ENCODE data around the gene NTN1. TPM values are rescaled to one million over a fixed set of nuclear protein-coding genes. Genes with fewer than 3 reads are reported as not detected.
A peak's percentile ranks its signal among the peaks of the same experiment; 100 is the strongest.

NTN1 gene
- total and polyA plus RNA-seq, 7 donors = 0.38 to 2.1 (median 0.85) TPM

- DNase-seq (no peak), ATAC-seq (no peak)
- no peaks in the 10 kb centered on the region for H3K9me3 ChIP-seq
- WGBS, 3 donors = 86 to 89% (median 87%) methylated on average over 27 of the region's 27 CpGs
- no peaks in the 10 kb centered on the region for H3K4me1 ChIP-seq
- no peaks in the 10 kb centered on the region for H3K27me3 ChIP-seq (ENCODE audit: insufficient read depth in 3 of 3, low read length in 2 of 3)
- TF ChIP-seq CTCF (IDR thresholded peaks at IDR 0.05) = no peak
- no peak overlapping the region for H3K4me3 ChIP-seq
- no peaks in the 10 kb centered on the region for H3K36me3 ChIP-seq (ENCODE audit: insufficient read depth in 1 of 2, low read depth in 1 of 2)
- no peak overlapping the region for H3K27ac ChIP-seq
- intact Hi-C loops (cut with DNase I) = no loop called here
These were observed 33.0 kb downstream of the NTN1 start for GRCh38 chr17:9054126-9054975.

- no peak for DNase-seq
- intact Hi-C loops (cut with DNase I) = no loop called here
- Histone ChIP-seq H3K27ac (no peak overlapping the region), H3K27me3 (ENCODE audit: insufficient read depth in 3 of 3, low read length in 2 of 3) (no peaks in the 10 kb centered on the region), H3K9me3 (no peaks in the 10 kb centered on the region), H3K4me3 (no peak overlapping the region), H3K4me1 (no peaks in the 10 kb centered on the region), H3K36me3 (ENCODE audit: insufficient read depth in 1 of 2, low read depth in 1 of 2) (no peaks in the 10 kb centered on the region)
- TF ChIP-seq CTCF (IDR thresholded peaks at IDR 0.05) = no peak
- WGBS, 3 donors = 93 to 94% (median 94%) methylated on average over 4 of the region's 4 CpGs
- ATAC-seq = no peak
These were observed 34.0 kb downstream of the NTN1 start for GRCh38 chr17:9055281-9055680.

GRCh38 chr17:9056566-9056965 lies 35.3 kb downstream of the NTN1 start:
- intact Hi-C loops (cut with DNase I) = no loop called here
- H3K27ac ChIP-seq = no peak overlapping the region
- H3K27me3 ChIP-seq (ENCODE audit: insufficient read depth in 3 of 3, low read length in 2 of 3) = no peaks in the 10 kb centered on the region
- H3K36me3 ChIP-seq (ENCODE audit: insufficient read depth in 1 of 2, low read depth in 1 of 2) = no peaks in the 10 kb centered on the region
- no peaks in the 10 kb centered on the region for H3K9me3 ChIP-seq
- peak in 1 of 2 donors; percentile 18 for DNase-seq
- 54 to 69% (median 65%) methylated on average over 12 of the region's 12 CpGs for WGBS, 3 donors
- no peak for TF ChIP-seq CTCF (IDR thresholded peaks at IDR 0.05)
- no peaks in the 10 kb centered on the region for H3K4me1 ChIP-seq
- H3K4me3 ChIP-seq = no peak overlapping the region
- ATAC-seq = no peak

GRCh38 chr17:9057310-9057709 lies 36.0 kb downstream of the NTN1 start:
- no peaks in the 10 kb centered on the region for H3K27me3 ChIP-seq (ENCODE audit: insufficient read depth in 3 of 3, low read length in 2 of 3)
- DNase-seq (no peak), ATAC-seq (no peak)
- H3K36me3 ChIP-seq (ENCODE audit: insufficient read depth in 1 of 2, low read depth in 1 of 2) = no peaks in the 10 kb centered on the region
- no peaks in the 10 kb centered on the region for H3K9me3 ChIP-seq
- H3K27ac ChIP-seq = no peak overlapping the region
- 27 to 45% (median 28%) methylated on average over 7 of the region's 7 CpGs for WGBS, 3 donors
- TF ChIP-seq CTCF (IDR thresholded peaks at IDR 0.05) = no peak
- no peak overlapping the region for H3K4me3 ChIP-seq
- intact Hi-C loops (cut with DNase I) = no loop called here
- no peaks in the 10 kb centered on the region for H3K4me1 ChIP-seq
